Pons (tissue), 1 donor: Measurements from ENCODE around the gene ZNF503.
A peak's percentile ranks its signal among the peaks of the same experiment; 100 is the strongest.

Source experiments
- DNase-seq: peaks from one replicate; pipeline ENCODE4 v3.0.0-alpha.2; 2016; ENCODE audit warnings: low spot score

ZNF503 gene, protein sequence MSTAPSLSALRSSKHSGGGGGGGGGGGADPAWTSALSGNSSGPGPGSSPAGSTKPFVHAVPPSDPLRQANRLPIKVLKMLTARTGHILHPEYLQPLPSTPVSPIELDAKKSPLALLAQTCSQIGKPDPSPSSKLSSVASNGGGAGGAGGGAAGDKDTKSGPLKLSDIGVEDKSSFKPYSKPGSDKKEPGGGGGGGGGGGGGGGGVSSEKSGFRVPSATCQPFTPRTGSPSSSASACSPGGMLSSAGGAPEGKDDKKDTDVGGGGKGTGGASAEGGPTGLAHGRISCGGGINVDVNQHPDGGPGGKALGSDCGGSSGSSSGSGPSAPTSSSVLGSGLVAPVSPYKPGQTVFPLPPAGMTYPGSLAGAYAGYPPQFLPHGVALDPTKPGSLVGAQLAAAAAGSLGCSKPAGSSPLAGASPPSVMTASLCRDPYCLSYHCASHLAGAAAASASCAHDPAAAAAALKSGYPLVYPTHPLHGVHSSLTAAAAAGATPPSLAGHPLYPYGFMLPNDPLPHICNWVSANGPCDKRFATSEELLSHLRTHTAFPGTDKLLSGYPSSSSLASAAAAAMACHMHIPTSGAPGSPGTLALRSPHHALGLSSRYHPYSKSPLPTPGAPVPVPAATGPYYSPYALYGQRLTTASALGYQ

DNA sequence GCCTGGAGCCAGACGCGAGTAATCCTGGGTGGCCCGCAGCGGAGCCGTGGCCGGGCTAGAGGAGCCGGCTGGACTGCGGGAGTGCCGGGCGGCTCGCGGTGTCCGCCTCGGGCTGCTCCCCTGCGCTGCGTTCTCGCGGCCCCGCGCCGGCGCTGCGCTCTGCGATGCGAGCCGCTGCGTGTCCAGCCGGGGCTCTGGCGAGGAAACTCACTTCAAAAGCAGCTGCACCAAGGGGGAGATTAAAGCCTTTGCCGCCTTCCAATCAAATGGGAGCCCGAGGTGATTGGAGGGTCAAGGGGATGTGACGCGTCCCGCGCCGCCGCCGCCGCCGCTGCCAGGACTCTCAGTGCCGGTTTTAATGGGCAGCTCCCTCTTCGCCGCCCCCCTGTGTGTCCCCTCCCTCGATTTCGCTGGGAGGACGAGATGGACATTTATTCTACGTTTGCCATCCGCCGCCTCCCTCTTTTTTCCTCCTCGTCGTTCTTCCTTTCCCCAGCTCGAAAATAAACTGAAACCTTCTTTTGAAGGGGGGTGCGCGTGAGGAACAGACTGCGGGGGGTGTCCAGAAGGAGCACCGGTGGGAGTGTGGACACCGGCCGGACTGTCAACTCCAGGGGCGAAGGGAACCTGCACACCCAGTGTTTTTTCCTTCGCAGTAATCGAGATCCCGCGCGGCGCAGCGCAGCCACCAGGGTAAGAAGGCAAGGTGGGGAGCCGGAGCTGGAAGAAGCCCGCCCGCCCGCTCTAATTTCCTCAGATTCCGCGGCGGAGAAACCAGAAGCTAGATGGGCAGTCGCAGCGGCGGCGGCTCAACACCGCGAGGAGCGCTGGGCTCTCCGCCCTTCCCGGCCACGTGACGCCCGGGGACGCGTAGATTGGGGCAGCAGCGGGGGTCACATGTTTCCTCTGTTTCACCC is at the start of gene ZNF503:
TSS of gene ZNF503 (minus strand) at position 196 of the 917 bp plus-strand sequence. CDS start 345 bp downstream, outside the sequence.
- DNase-seq = peak; percentile 94

GRCh38 chr10:75450644-75451640 is 49.4 kb upstream of the ZNF503 start:
- DNase-seq = no peak

DNA sequence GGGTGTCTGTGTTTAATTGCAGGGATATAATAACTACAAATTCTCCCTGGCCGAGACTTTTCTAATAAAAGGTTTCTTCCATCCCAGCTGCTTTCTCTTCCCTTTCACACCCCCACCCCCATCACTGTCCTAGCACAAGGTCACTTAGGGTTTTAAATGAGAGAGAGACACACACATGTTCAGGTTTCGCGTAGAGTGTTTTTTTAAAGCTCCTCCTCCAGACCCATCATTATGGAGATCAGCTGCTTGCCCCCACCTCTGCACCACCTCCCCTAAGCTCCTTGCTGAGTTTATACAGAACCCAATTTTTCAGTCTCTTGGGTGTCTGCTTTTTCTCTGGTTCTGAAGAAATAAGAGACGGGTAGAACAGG is 48.5 kb upstream of the ZNF503 start:
- DNase-seq = no peak

DNA sequence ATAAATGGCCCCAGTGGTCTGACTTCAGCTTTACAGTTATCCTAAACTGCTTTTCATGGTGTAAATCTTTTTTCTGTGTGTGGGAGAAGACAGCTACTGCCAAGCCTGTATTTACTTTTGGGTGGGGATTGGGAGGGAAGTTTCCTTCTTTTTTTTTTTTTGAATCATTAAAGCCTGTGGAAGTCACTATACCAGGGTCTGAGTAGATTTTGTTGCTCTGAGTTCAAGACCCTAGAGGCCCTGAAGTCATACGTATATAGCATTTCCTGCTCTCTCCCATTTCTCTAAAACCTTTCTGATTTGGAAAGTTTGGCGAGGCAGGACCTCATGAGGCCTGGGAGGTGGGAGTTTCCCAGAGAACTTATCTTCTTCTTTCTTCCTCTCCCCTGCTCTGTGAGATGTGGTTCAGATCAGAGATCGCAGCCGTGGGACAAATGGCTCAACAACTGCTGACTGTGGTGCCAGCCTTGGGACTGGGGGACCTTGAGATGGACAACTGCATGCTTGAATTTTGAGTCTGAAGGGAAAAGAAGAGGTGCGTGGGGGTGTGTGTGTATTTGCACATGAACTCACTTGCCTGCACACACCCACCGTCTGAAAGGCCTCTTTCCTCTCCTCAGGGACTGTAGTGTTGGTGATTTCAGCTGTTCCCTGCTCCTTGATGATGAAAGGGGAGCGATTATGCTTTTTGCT is 48.0 kb upstream of the ZNF503 start:
- no peak for DNase-seq

DNA sequence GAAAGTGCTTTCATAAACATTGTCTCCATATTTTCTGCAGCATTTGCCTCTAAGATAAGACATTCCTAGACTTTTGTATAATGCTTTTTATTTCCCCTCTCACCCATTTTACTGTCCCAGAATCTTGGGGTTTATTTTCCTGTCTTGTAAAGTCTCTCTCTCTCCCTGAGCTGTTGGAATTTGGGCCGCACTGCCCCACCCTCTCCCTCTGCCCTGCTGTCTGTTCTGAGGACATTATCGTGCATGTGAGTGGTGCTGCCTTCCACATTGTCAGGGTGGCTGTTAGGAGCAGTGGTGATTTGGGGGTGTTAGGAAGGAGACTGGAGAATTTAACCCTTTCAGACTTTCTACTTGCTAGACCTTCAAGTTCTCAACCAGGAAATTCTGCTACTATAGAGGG is 46.6 kb upstream of the ZNF503 start:
- DNase-seq = no peak

DNA sequence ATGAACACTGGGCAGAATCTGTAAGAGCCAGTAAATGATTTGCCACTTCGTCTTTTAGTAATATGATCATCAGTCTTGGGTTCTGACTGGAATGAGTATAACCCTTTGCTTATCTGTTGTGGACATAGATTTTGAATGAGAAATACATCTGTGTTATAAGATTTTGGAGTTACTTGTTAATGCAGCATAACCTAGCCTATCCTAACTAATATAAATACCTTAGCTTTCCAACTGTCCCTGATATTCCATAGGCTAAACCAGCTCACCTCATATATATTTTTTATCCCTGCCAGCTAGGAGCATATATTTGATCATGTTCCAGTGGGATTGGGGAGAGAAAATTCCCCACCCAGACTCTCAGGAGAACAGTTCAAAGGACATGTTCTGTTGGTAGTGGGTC is 44.9 kb upstream of the ZNF503 start:
- DNase-seq = no peak

DNA sequence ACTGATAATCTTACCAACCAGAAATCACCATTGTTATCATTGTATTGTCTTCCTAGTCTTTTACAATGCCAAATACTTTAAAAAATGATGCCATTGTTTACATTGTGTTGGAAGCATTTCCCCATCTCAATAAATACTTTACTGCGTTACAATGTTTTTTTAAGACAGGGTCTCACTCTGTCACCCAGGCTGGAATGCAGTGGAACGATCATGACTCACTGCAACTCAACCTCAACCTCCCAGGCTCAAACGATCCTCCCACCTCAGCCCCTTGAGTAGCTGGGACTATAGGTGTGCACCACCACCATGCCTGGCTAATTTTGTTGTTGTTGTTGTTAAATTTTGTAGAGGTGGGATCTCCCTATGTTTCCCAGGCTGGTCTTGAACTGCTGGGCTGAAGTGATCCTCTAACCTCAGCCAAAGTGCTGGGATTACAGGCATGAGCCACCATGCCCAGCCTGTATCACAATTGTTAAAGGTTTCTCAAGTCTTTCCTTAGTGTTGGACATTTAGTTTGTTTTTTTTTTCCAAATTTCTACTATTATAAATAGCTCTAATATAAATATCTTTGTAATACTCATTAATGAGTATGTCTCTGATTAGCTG is 43.3 kb upstream of the ZNF503 start:
- DNase-seq = no peak

DNA sequence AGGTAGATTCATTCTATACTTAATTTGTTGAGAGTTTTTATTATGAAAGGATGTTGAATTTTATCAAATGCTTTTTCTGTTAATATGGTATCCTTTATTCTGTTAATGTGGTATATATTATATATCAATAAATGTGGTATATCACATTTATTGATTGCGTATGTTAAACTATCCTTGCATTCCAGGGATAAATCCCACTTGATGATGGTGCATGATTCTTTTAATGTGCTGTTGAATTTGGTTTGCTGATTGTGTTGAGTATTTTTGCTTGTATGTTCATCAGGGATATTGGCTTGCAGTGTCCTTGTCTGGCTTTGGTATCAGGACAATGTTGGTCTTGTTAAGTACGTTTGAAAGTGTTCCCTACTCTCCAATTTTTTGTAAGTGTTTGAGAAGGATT is 41.8 kb upstream of the ZNF503 start:
- no peak for DNase-seq

DNA sequence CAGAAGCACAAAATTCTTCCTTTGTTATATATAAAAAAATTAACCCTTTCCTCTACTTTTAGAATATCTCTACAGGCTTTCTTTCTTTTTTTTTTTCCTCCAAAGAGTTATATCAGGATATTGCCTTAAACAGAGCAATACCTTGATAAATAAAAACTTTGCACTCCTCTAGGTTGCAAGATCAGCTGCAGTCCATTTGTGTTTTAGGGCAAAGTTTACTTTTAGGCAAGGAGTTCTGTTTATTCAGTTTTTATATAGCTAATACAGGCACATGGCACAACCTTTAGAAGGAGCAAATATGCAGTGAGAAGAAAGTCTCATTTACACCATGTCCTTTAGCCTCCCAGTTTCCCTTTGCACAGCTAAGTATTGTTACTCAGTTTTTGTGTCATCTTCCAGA is 40.1 kb upstream of the ZNF503 start:
- no peak for DNase-seq

- DNase-seq = no peak
Observed at GRCh38 chr10:75441196-75441595, 39.6 kb upstream of the ZNF503 start.

DNA sequence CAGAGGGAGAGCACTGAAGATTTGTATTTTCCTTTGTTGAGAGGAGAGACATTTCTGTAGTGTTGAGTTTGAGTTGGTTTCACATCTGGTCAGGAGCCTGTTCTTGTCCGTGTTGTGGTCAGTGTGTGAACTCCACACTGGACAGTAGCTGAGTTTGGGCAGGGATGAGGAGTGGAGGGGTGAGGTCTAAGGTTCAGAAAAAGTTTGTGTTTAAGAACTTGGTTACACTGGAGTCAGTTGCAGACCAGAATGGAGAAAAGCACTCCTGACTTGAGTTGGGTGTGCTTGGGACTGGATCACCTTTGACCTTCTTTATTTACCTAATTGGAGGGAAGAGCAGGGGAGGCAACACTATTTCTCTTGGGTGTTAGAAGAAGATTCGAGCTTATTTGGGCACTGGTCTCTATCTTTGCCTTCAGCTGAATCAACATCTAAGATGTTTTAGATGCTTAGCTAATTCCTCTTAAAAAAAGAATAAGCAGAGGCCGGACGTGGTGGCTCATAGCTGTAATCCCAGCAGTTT is 38.8 kb upstream of the ZNF503 start:
- no peak for DNase-seq

DNA sequence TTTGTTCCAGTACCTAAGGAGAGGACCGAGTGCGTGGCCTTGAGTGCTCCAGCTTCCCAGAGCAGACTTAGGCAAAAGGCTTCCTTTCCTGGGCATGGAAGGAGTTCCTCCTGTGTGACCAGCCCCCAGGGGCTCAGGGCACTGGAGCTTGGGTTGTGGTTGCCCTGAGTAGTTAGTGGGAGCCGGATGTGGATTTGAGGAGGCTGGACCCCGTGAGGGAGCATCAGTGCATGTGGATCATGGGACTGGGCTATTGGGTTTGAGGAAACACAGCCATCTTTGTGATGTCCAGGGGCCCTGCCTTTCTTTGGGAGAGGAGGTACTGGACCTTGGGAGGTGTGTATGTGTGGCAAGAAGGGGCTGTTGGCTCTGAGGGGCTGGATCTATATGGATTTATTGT is 38.2 kb upstream of the ZNF503 start:
- DNase-seq = no peak

DNA sequence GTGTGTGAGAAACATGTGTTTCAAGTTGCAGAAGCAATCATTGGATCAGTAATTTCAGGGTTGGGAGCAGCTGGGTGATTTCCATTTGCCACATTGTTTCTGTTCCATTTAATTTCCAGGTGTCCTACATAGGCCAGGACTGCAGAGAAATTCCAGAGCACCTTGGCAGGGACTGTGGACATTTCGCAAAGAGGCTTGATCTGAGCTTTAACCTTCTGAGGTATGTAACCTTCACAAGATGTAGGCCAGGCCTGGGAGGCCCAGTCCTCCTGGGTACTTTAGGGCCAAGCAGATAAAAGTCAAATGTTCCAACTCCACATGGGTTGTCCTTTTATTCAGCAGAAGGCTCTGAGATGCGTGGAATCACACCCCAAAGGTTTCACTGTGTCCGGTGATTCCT is 36.7 kb upstream of the ZNF503 start:
- no peak for DNase-seq

DNA sequence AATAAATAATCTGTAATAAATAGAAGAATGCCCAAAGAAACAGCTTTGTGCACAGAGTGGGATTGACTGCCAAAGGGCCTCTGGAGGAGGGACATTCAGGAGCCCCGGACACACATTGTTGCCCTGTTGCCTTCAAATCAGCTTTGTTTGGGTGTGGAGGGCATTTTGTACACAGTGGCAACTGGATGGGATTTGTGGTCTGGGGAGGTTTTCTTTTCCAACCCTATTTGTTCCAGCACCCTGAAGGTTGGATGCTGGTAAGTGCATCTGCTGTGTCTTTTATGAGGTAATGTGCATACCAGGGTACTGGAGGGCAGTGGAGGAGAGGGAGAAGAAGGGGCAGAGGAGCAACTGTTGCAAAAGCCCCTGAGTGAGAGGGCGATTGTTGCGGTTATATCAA is 36.1 kb upstream of the ZNF503 start:
- DNase-seq = no peak

DNA sequence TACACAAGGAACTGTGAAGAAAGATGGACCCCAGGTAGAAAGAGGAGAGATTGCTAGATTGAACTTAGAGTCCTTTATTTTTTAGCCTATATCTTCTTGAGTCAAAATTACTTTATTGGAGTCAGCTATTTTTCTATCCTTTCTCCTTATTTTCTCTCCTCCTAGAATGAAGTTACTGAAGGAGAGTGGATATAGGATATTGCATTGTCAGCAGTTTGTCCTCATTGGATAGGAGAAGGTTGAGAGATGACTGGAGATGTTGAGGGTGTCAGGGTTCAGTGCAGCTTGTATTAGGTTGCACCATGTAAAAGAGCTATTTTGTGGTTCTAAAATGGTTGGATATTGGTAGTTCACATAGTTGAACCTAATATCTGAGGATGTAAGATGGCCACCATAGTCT is 35.3 kb upstream of the ZNF503 start:
- DNase-seq = no peak

GRCh38 chr10:75435291-75435690 is 33.7 kb upstream of the ZNF503 start:
- no peak for DNase-seq

DNA sequence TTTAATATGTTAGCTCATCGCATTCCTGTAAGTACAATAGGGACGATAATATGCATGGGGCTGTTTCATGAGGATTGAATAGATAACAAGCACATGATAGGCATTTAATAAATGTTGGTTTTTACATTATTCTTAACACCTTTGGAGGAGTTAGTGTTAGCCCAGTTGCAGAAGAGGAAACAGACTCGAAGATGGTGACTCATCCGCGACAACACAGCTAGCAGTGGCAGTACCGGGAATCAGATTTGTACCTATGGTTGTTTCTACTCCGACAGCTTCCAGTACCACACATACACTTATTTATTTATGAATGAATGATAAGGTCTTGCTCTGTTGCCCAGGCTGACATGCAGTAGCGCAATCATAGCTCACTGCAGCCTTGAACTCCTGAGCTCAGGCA is 32.7 kb upstream of the ZNF503 start:
- DNase-seq = no peak

- DNase-seq = no peak
Observed at GRCh38 chr10:75433216-75433615, 31.7 kb upstream of the ZNF503 start.

DNA sequence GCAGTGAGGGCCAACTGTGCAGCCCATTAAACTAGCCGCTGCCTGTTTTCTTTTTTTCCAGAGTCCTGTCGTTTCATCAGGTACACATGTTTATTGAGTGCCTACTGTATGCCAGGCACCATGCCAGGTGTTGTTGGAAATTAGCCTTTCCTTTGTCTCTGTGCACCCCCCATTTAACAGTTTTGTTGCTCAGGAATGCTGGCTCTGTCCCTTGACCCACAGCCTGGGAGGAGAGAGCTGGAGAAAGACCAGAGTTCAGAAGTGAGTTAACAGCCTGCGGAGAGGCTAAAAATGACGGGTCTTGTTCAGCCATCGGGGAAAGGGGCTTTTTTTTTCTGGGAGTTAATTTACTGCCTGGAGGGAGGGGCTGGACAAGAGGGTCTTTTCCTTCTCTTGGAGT is 31.2 kb upstream of the ZNF503 start:
- DNase-seq = no peak

DNA sequence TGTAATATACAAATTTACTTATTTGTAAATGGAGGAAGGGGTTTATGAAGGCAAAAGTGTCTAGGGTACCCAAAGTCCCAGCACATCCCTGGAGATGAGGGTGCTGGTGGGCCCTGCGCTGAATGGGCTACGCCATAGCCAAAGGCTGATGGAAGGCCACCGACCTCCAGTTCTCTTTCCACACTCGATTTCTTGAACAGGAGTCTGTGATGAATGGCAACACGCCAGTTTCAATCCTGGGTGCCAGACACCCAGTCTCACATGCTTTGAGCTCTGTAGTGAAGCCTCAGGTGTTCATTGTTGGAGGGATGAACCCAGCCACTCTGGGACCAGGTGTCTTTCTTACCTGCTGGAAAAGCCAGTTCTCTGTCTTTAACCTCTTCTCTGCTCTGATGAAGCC is 30.6 kb upstream of the ZNF503 start:
- no peak for DNase-seq
